Hepatocyte (in vitro differentiated cells): Measurements from ENCODE around the gene C8G. TPM values are rescaled to one million over a fixed set of nuclear protein-coding genes. Genes with fewer than 3 reads are reported as not detected.

Experiments used
- DNase-seq: peaks from one replicate; pipeline ENCODE4 v3.0.0-alpha.2; 2016; ENCODE audit warnings: low spot score
- H2AFZ ChIP-seq: fragments of 200-600 bp; sonication (generic); 2 replicates; pipeline ENCODE4 v1.6.0; 2016; ENCODE audit warnings: antibody characterized with exemption, mild to moderate bottlenecking
- H3K27ac ChIP-seq: fragments of 200-600 bp; sonication (generic); 2 replicates; pipeline ENCODE4 v1.5.1; 2016; ENCODE audit warnings: mild to moderate bottlenecking
- H3K27me3 ChIP-seq: fragments of 200-600 bp; sonication (generic); 2 replicates; pipeline ENCODE4 v1.6.1; 2016
- H3K36me3 ChIP-seq: fragments of 200-600 bp; sonication (generic); replicated peaks from 2 replicates; pipeline ENCODE4 v1.5.1; 2016; ENCODE audit warnings: low read depth; ENCODE audit not compliant: insufficient read depth
- H3K4me1 ChIP-seq: fragments of 200-600 bp; sonication (generic); 2 replicates; pipeline ENCODE4 v1.5.1; 2016; ENCODE audit warnings: mild to moderate bottlenecking, moderate library complexity; ENCODE audit not compliant: insufficient read depth
- H3K4me2 ChIP-seq: fragments of 200-600 bp; sonication (generic); 2 replicates; pipeline ENCODE4 v1.6.0; 2016
- H3K4me3 ChIP-seq: fragments of 200-600 bp; sonication (generic); 2 replicates; pipeline ENCODE4 v1.5.1; 2016; ENCODE audit warnings: mild to moderate bottlenecking
- H3K79me2 ChIP-seq: fragments of 200-600 bp; sonication (generic); 2 replicates; pipeline ENCODE4 v1.6.0; 2017; ENCODE audit warnings: mild to moderate bottlenecking
- H3K9me2 ChIP-seq: fragments of 200-600 bp; sonication (generic); replicated peaks from 2 replicates; pipeline ENCODE4 v1.6.0; 2017; ENCODE audit warnings: mild to moderate bottlenecking; ENCODE audit not compliant: insufficient read depth
- H3K9me3 ChIP-seq: fragments of 200-600 bp; sonication (generic); 2 replicates; pipeline ENCODE4 v1.5.1; 2016; ENCODE audit warnings: low read depth, mild to moderate bottlenecking
- H4K20me1 ChIP-seq: fragments of 200-600 bp; sonication (generic); 2 replicates; pipeline ENCODE4 v1.6.0; 2016; ENCODE audit warnings: mild to moderate bottlenecking; ENCODE audit not compliant: insufficient read depth, poor library complexity, severe bottlenecking
- EZH2 ChIP-seq: fragments of 200-600 bp; sonication (generic); IDR thresholded peaks from 2 replicates; pipeline ENCODE4 v1.6.1; 2016; ENCODE audit warnings: antibody characterized with exemption, mild to moderate bottlenecking, borderline replicate concordance
- EZH2phosphoT487 ChIP-seq: fragments of 200-600 bp; sonication (generic); IDR thresholded peaks from one replicate; pipeline ENCODE4 v1.6.1; 2018; ENCODE audit warnings: antibody characterized with exemption, mild to moderate bottlenecking, low read depth, moderate library complexity; ENCODE audit not compliant: unreplicated experiment, severe bottlenecking
- WGBS: methylation state at CpG from one replicate; pipeline ENCODE4 v1.1.6; 2016; ENCODE audit warnings: low lambda C conversion rate; ENCODE audit errors: missing lambda C conversion rate; 5-methylcytosine and 5-hydroxymethylcytosine counted together
- polyA plus RNA-seq: library from polyadenylated mRNA; unstranded; fragments of >200 nt; fragmentation: Nextera tagmentation; extraction: Ambion mirVana; gene quantifications from 2 replicates; pipeline ENCODE4 v1.2.1, GENCODE V29; 2016
- total RNA-seq: library from RNA; depleted of rRNA; stranded (reverse); fragments of >200 nt; gene quantifications from 2 replicates; pipeline ENCODE4 v1.2.3, GENCODE V29; 2014
- TF ChIP-seq, protein P1 (sequence below): fragments of 200-600 bp; sonication (generic); IDR thresholded peaks from 2 replicates; pipeline ENCODE4 v1.5.1; 2016; ENCODE audit warnings: antibody characterized with exemption, mild to moderate bottlenecking; ENCODE audit not compliant: poor library complexity

C8G gene
- total and polyA plus RNA-seq, 2 experiments from 2014 or later, result 5.7 to 15.4 TPM

- Histone ChIP-seq H4K20me1 (no peaks in the 10 kb centered on the region), H3K79me2 (no peaks in the 10 kb centered on the region), H3K36me3 (no peaks in the 10 kb centered on the region), H3K9me3 (no peaks in the 10 kb centered on the region), H2AFZ (no peak overlapping the region), H3K4me1 (no peaks in the 10 kb centered on the region), H3K4me2 (no peak overlapping the region), H3K9me2 (no peaks in the 10 kb centered on the region), H3K27ac (no peak overlapping the region), H3K27me3 (no peaks in the 10 kb centered on the region), H3K4me3 (no peak overlapping the region)
- 93% methylated on average over 10 of the region's 10 CpGs for WGBS
- no peak for DNase-seq
- TF ChIP-seq, protein P1, sequence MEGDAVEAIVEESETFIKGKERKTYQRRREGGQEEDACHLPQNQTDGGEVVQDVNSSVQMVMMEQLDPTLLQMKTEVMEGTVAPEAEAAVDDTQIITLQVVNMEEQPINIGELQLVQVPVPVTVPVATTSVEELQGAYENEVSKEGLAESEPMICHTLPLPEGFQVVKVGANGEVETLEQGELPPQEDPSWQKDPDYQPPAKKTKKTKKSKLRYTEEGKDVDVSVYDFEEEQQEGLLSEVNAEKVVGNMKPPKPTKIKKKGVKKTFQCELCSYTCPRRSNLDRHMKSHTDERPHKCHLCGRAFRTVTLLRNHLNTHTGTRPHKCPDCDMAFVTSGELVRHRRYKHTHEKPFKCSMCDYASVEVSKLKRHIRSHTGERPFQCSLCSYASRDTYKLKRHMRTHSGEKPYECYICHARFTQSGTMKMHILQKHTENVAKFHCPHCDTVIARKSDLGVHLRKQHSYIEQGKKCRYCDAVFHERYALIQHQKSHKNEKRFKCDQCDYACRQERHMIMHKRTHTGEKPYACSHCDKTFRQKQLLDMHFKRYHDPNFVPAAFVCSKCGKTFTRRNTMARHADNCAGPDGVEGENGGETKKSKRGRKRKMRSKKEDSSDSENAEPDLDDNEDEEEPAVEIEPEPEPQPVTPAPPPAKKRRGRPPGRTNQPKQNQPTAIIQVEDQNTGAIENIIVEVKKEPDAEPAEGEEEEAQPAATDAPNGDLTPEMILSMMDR, result no peak
- TF ChIP-seq EZH2phosphoT487 (no peak), EZH2 (no peak)
Measured at GRCh38 chr9:136921718-136922117, 23.3 kb upstream of the C8G start.

DNA sequence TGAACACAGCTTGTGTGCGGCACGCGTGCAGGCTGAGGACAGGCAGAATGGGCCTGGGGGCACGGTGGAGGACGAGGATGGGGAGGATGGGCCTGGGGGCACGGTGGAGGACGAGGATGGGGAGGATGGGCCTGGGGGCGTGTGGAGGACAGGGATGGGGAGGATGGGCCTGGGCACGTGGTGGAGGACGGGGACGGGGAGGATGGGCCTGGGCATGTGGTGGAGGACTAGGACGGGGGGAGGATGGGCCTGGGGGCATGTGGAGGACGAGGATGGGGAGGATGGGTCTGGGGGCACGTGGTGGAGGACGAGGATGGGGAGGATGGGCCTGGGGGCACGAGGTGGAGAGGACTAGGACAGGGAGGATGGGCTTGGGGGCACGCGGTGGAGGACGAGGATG, 22.5 kb upstream of the C8G start:
- 79% methylated on average over 8 of the region's 19 CpGs for WGBS
- Histone ChIP-seq H3K4me3 (no peak overlapping the region), H3K4me1 (no peaks in the 10 kb centered on the region), H3K9me2 (no peaks in the 10 kb centered on the region), H3K9me3 (no peaks in the 10 kb centered on the region), H3K36me3 (no peaks in the 10 kb centered on the region), H4K20me1 (no peaks in the 10 kb centered on the region), H3K79me2 (no peaks in the 10 kb centered on the region), H3K4me2 (no peak overlapping the region), H3K27me3 (no peaks in the 10 kb centered on the region), H3K27ac (no peak overlapping the region), H2AFZ (no peak overlapping the region)
- no peak for DNase-seq
- TF ChIP-seq EZH2phosphoT487 (no peak), EZH2 (no peak)
- TF ChIP-seq, protein P1, result no peak

DNA sequence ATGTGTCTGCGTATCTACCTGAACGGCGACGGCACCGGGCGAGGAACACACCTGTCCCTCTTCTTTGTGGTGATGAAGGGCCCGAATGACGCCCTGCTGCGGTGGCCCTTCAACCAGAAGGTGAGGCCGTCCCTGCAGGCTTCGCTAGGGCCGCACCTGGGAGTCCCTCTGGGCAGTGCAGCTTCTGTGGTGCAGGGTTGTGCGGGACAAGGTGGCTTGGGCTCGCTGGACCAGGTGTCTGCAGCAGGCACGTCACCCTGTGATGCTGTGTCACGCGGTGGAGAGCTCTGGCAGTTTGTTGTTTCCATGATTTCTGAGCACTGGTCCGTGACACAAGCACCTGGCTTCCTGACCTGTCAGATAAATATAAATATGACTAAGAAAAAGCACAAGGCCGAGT, 21.2 kb upstream of the C8G start:
- no peak overlapping the region for H3K27ac ChIP-seq
- no peaks in the 10 kb centered on the region for H3K4me1 ChIP-seq
- no peaks in the 10 kb centered on the region for H3K36me3 ChIP-seq
- H4K20me1 ChIP-seq, result no peaks in the 10 kb centered on the region
- H3K4me2 ChIP-seq, result no peak overlapping the region
- WGBS, result 96% methylated on average over 19 of the region's 19 CpGs
- H3K79me2 ChIP-seq, result no peaks in the 10 kb centered on the region
- no peaks in the 10 kb centered on the region for H3K27me3 ChIP-seq
- TF ChIP-seq, protein P1, result no peak
- TF ChIP-seq EZH2phosphoT487 (no peak), EZH2 (no peak)
- no peaks in the 10 kb centered on the region for H3K9me2 ChIP-seq
- no peak overlapping the region for H3K4me3 ChIP-seq
- H2AFZ ChIP-seq, result no peak overlapping the region
- H3K9me3 ChIP-seq, result no peaks in the 10 kb centered on the region
- DNase-seq, result no peak
